ENCODE data around the gene PLS1. TPM values are rescaled to one million over a fixed set of nuclear protein-coding genes. Genes with fewer than 3 reads are reported as not detected.

Gene PLS1
- total RNA-seq, 1 experiment from 2014 or later = 6.4 TPM

- Histone ChIP-seq H3K4me3 (ENCODE audit: low read depth, low read length, poor library complexity, severe bottlenecking) (no peak overlapping the region), H3K27ac (ENCODE audit: low read depth, low read length, poor library complexity, severe bottlenecking) (no peak overlapping the region), H3K27me3 (replicated peaks; ENCODE audit: insufficient read depth, low read depth, low read length, poor library complexity) (no peaks in the 10 kb centered on the region), H3K9me3 (ENCODE audit: low read depth, low read length, poor library complexity, severe bottlenecking) (no peaks in the 10 kb centered on the region), H3K36me3 (ENCODE audit: insufficient read depth, low read length, poor library complexity, severe bottlenecking) (no peaks in the 10 kb centered on the region), H3K4me1 (ENCODE audit: insufficient read depth, low read length, poor library complexity, severe bottlenecking) (peaks cover 13% of the 10 kb centered on the region)
- TF ChIP-seq EZH2 (IDR thresholded peaks at IDR 0.05; ENCODE audit: borderline replicate concordance, low read depth, low read length, poor library complexity, severe bottlenecking) = no peak
- TF ChIP-seq CTCF (conservative IDR thresholded peaks at IDR 0.05; ENCODE audit: low read depth, low read length) = no peak
- no peak for DNase-seq (ENCODE audit: low spot score)
- POLR2A ChIA-PET (ENCODE audit: low non-redundant PET) = no interaction called here
- no TSS peak for BruUV-seq (replicated peaks)
- intact Hi-C loops (cut with micrococcal nuclease; ENCODE audit: unreplicated experiment) = no loop called here
- CTCF ChIA-PET = no interaction called here
Observed at GRCh38 chr3:142644502-142644901, 48.3 kb downstream of the PLS1 start.

- Histone ChIP-seq H3K9me3 (ENCODE audit: low read depth, low read length, poor library complexity, severe bottlenecking) (no peaks in the 10 kb centered on the region), H3K4me1 (ENCODE audit: insufficient read depth, low read length, poor library complexity, severe bottlenecking) (peaks cover 13% of the 10 kb centered on the region), H3K36me3 (ENCODE audit: insufficient read depth, low read length, poor library complexity, severe bottlenecking) (no peaks in the 10 kb centered on the region), H3K27ac (ENCODE audit: low read depth, low read length, poor library complexity, severe bottlenecking) (no peak overlapping the region), H3K27me3 (replicated peaks; ENCODE audit: insufficient read depth, low read depth, low read length, poor library complexity) (no peaks in the 10 kb centered on the region), H3K4me3 (ENCODE audit: low read depth, low read length, poor library complexity, severe bottlenecking) (no peak overlapping the region)
- BruUV-seq (replicated peaks) = no TSS peak
- POLR2A ChIA-PET (ENCODE audit: low non-redundant PET) = no interaction called here
- DNase-seq (ENCODE audit: low spot score) = peak; percentile 71
- TF ChIP-seq CTCF (conservative IDR thresholded peaks at IDR 0.05; ENCODE audit: low read depth, low read length) = no peak
- no peak for TF ChIP-seq EZH2 (IDR thresholded peaks at IDR 0.05; ENCODE audit: borderline replicate concordance, low read depth, low read length, poor library complexity, severe bottlenecking)
- CTCF ChIA-PET = no interaction called here
- intact Hi-C loops (cut with micrococcal nuclease; ENCODE audit: unreplicated experiment) = no loop called here
Observed at GRCh38 chr3:142645236-142645793, 49.1 kb downstream of the PLS1 start.

- H3K4me3 ChIP-seq (ENCODE audit: low read depth, low read length, poor library complexity, severe bottlenecking) = no peak overlapping the region
- POLR2A ChIA-PET (ENCODE audit: low non-redundant PET) = no interaction called here
- H3K27me3 ChIP-seq (replicated peaks; ENCODE audit: insufficient read depth, low read depth, low read length, poor library complexity) = no peaks in the 10 kb centered on the region
- H3K27ac ChIP-seq (ENCODE audit: low read depth, low read length, poor library complexity, severe bottlenecking) = no peak overlapping the region
- intact Hi-C loops (cut with micrococcal nuclease; ENCODE audit: unreplicated experiment) = no loop called here
- CTCF ChIA-PET = no interaction called here
- no peak for TF ChIP-seq CTCF (conservative IDR thresholded peaks at IDR 0.05; ENCODE audit: low read depth, low read length)
- TF ChIP-seq EZH2 (IDR thresholded peaks at IDR 0.05; ENCODE audit: borderline replicate concordance, low read depth, low read length, poor library complexity, severe bottlenecking) = no peak
- H3K36me3 ChIP-seq (ENCODE audit: insufficient read depth, low read length, poor library complexity, severe bottlenecking) = no peaks in the 10 kb centered on the region
- H3K4me1 ChIP-seq (ENCODE audit: insufficient read depth, low read length, poor library complexity, severe bottlenecking) = peaks cover 13% of the 10 kb centered on the region
- BruUV-seq (replicated peaks) = no TSS peak
- H3K9me3 ChIP-seq (ENCODE audit: low read depth, low read length, poor library complexity, severe bottlenecking) = no peaks in the 10 kb centered on the region
- DNase-seq (ENCODE audit: low spot score) = peak; percentile 19
Observed at GRCh38 chr3:142646020-142646785, 50.0 kb downstream of the PLS1 start.

Measured in A673 (cell line).